Endothelial cell of umbilical vein (primary cell): ENCODE measurements around the gene AGXT.

Experiments
- EZH2 ChIP-seq: IDR thresholded peaks from 2 replicates; pipeline ENCODE4 v1.6.1; 2012; ENCODE audit warnings: borderline replicate concordance, low read depth, mild to moderate bottlenecking, moderate library complexity, low read length, inconsistent platforms; ENCODE audit not compliant: severe bottlenecking
- GATA2 ChIP-seq: IDR thresholded peaks from 2 replicates; pipeline ENCODE4 v1.7.0; 2011; ENCODE audit warnings: low read depth, mild to moderate bottlenecking, moderate library complexity, mixed read lengths, low read length; ENCODE audit not compliant: insufficient read length, insufficient read depth
- MAX ChIP-seq: IDR thresholded peaks from 2 replicates; pipeline ENCODE4 v1.6.1; 2011; ENCODE audit not compliant: insufficient read depth, insufficient read length
- MYC ChIP-seq: IDR thresholded peaks from one replicate; pipeline ENCODE4 v1.6.1; 2011; ENCODE audit warnings: mild to moderate bottlenecking, low read depth, low read length
- POLR2A ChIP-seq: IDR thresholded peaks from 2 replicates; pipeline ENCODE4 v1.6.1; 2012; ENCODE audit warnings: low read depth, mild to moderate bottlenecking, control low read depth, low read length
- POLR2AphosphoS5 ChIP-seq: IDR thresholded peaks from 2 replicates; pipeline ENCODE4 v1.6.1; 2012; ENCODE audit warnings: low read depth, mild to moderate bottlenecking, control low read depth, low read length, moderate library complexity; ENCODE audit not compliant: insufficient read depth
- TF ChIP-seq, protein P1 (sequence below), 2 donors: IDR thresholded peaks; 1 replicate in 1 of 2; 2 replicates in 1 of 2; pipeline ENCODE4 v1.5.1; 2011; ENCODE audit warnings: low read length in 2 of 2, mild to moderate bottlenecking in 2 of 2, moderate library complexity in 2 of 2, control low read depth in 1 of 2, inconsistent platforms in 1 of 2, low read depth in 1 of 2; ENCODE audit not compliant: insufficient read depth in 1 of 2; ENCODE audit errors: extremely low read depth in 1 of 2

GRCh38 chr2:240878341-240878936 lies 9.8 kb downstream of the AGXT start:
- TF ChIP-seq, protein P1, sequence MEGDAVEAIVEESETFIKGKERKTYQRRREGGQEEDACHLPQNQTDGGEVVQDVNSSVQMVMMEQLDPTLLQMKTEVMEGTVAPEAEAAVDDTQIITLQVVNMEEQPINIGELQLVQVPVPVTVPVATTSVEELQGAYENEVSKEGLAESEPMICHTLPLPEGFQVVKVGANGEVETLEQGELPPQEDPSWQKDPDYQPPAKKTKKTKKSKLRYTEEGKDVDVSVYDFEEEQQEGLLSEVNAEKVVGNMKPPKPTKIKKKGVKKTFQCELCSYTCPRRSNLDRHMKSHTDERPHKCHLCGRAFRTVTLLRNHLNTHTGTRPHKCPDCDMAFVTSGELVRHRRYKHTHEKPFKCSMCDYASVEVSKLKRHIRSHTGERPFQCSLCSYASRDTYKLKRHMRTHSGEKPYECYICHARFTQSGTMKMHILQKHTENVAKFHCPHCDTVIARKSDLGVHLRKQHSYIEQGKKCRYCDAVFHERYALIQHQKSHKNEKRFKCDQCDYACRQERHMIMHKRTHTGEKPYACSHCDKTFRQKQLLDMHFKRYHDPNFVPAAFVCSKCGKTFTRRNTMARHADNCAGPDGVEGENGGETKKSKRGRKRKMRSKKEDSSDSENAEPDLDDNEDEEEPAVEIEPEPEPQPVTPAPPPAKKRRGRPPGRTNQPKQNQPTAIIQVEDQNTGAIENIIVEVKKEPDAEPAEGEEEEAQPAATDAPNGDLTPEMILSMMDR (IDR thresholded peaks at IDR 0.05; ENCODE audit: extremely low read depth in 1 of 2, insufficient read depth in 1 of 2, low read depth in 1 of 2, low read length in 2 of 2) = no peak
- no peak for TF ChIP-seq MAX
- no peak for TF ChIP-seq POLR2A
- no peak for TF ChIP-seq EZH2
- TF ChIP-seq POLR2AphosphoS5 = no peak
- no peak for TF ChIP-seq GATA2
- TF ChIP-seq MYC = no peak
